ENCODE data around the gene AP3B2.

Gene AP3B2

GRCh38 chr15:82715003-82715402 lies 5.3 kb upstream of the AP3B2 start:
- TF ChIP-seq GABPA (IDR thresholded peaks at IDR 0.05; ENCODE audit: low read depth): no peak
- no peak for TF ChIP-seq REST (IDR thresholded peaks at IDR 0.05; ENCODE audit: insufficient replicate concordance, low read depth)
- TF ChIP-seq SPI1 (IDR thresholded peaks at IDR 0.05; ENCODE audit: borderline replicate concordance, low read depth): no peak
- no peak for TF ChIP-seq POLR2AphosphoS5 (IDR thresholded peaks at IDR 0.05; ENCODE audit: low read depth)
- TF ChIP-seq, protein P1, sequence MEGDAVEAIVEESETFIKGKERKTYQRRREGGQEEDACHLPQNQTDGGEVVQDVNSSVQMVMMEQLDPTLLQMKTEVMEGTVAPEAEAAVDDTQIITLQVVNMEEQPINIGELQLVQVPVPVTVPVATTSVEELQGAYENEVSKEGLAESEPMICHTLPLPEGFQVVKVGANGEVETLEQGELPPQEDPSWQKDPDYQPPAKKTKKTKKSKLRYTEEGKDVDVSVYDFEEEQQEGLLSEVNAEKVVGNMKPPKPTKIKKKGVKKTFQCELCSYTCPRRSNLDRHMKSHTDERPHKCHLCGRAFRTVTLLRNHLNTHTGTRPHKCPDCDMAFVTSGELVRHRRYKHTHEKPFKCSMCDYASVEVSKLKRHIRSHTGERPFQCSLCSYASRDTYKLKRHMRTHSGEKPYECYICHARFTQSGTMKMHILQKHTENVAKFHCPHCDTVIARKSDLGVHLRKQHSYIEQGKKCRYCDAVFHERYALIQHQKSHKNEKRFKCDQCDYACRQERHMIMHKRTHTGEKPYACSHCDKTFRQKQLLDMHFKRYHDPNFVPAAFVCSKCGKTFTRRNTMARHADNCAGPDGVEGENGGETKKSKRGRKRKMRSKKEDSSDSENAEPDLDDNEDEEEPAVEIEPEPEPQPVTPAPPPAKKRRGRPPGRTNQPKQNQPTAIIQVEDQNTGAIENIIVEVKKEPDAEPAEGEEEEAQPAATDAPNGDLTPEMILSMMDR (IDR thresholded peaks at IDR 0.05; ENCODE audit: insufficient read depth, low read length): no peak
- no peak overlapping the region for H3K4me3 ChIP-seq (replicated peaks; ENCODE audit: insufficient read depth, low read length)
- H3K27me3 ChIP-seq (ENCODE audit: insufficient read depth, poor library complexity, severe bottlenecking): no peaks in the 10 kb centered on the region
- no peak for DNase-seq (ENCODE audit: low read depth in 1 of 2, low spot score in 1 of 2)
- no peak overlapping the region for H3K27ac ChIP-seq (replicated peaks)

- H3K27ac ChIP-seq (replicated peaks): no peak overlapping the region
- TF ChIP-seq SPI1 (IDR thresholded peaks at IDR 0.05; ENCODE audit: borderline replicate concordance, low read depth): no peak
- TF ChIP-seq GABPA (IDR thresholded peaks at IDR 0.05; ENCODE audit: low read depth): no peak
- TF ChIP-seq REST (IDR thresholded peaks at IDR 0.05; ENCODE audit: insufficient replicate concordance, low read depth): no peak
- TF ChIP-seq, protein P1 (IDR thresholded peaks at IDR 0.05; ENCODE audit: insufficient read depth, low read length): no peak
- no peak for TF ChIP-seq POLR2AphosphoS5 (IDR thresholded peaks at IDR 0.05; ENCODE audit: low read depth)
- DNase-seq (ENCODE audit: low read depth in 1 of 2, low spot score in 1 of 2): no peak
- H3K4me3 ChIP-seq (replicated peaks; ENCODE audit: insufficient read depth, low read length): no peak overlapping the region
- no peaks in the 10 kb centered on the region for H3K27me3 ChIP-seq (ENCODE audit: insufficient read depth, poor library complexity, severe bottlenecking)
Observed at GRCh38 chr15:82714016-82714415, 4.3 kb upstream of the AP3B2 start.

GRCh38 chr15:82712036-82712435 lies 2.4 kb upstream of the AP3B2 start:
- no peak for DNase-seq (ENCODE audit: low read depth in 1 of 2, low spot score in 1 of 2)
- Histone ChIP-seq H3K27me3 (ENCODE audit: insufficient read depth, poor library complexity, severe bottlenecking) (no peaks in the 10 kb centered on the region), H3K27ac (replicated peaks) (no peak overlapping the region), H3K4me3 (replicated peaks; ENCODE audit: insufficient read depth, low read length) (no peak overlapping the region)
- no peak for TF ChIP-seq POLR2AphosphoS5 (IDR thresholded peaks at IDR 0.05; ENCODE audit: low read depth)
- TF ChIP-seq GABPA (IDR thresholded peaks at IDR 0.05; ENCODE audit: low read depth): no peak
- TF ChIP-seq SPI1 (IDR thresholded peaks at IDR 0.05; ENCODE audit: borderline replicate concordance, low read depth): no peak
- no peak for TF ChIP-seq REST (IDR thresholded peaks at IDR 0.05; ENCODE audit: insufficient replicate concordance, low read depth)
- TF ChIP-seq, protein P1 (IDR thresholded peaks at IDR 0.05; ENCODE audit: insufficient read depth, low read length): no peak

All from HL-60 (cell line).